ENCODE measurements around the gene MPIG6B. TPM values are rescaled to one million over a fixed set of nuclear protein-coding genes. Genes with fewer than 3 reads are reported as not detected.

MPIG6B gene
- polyA plus RNA-seq, 2 of the 4 experiments (the other 2 are of a cell fraction) = not detected

GRCh38 chr6:31737315-31737990, 14.3 kb downstream of the MPIG6B start:
- Histone ChIP-seq H3K4me1 (peaks cover 51% of the 10 kb centered on the region), H3K27ac (peak overlapping the region; percentile 94 to 99), H3K4me2 (peak overlapping the region; percentile 99), H3K9me3 (no peaks in the 10 kb centered on the region), H3K4me3 (no peak overlapping the region)
- CTCF ChIA-PET = interaction anchor here (0.6 to 4.5 kb wide), 11 partner anchors 8 to 127 kb away, joined by 3 to 30 read pairs (median 5); partner anchors contain the start of genes DDAH2 and MPIG6B
- ATAC-seq = no peak
- POLR2A ChIA-PET = interaction anchor here (0.6 to 1.1 kb wide), 3 partner anchors 78 to 85 kb away, joined by 3 to 5 read pairs (median 4); partner anchors contain the start of genes BAG6, HSPA1A and HSPA1L
- no peak for TF ChIP-seq HDAC2 (IDR thresholded peaks at IDR 0.05)
- no peak for TF ChIP-seq CTCF (IDR thresholded peaks at IDR 0.05)
- no peak for TF ChIP-seq BHLHE40 (IDR thresholded peaks at IDR 0.05; ENCODE audit: low read depth, low read length)
- no peak for TF ChIP-seq JUNB (IDR thresholded peaks at IDR 0.05)
- no peak for FAIRE-seq
- DNase-seq (ENCODE audit: low read depth in 1 of 2, low spot score in 1 of 2) = peak in 1 of 2 experiments; percentile 43
- WGBS (ENCODE audit: missing lambda C conversion rate) = 58% methylated on average over 7 of the region's 7 CpGs

DNA sequence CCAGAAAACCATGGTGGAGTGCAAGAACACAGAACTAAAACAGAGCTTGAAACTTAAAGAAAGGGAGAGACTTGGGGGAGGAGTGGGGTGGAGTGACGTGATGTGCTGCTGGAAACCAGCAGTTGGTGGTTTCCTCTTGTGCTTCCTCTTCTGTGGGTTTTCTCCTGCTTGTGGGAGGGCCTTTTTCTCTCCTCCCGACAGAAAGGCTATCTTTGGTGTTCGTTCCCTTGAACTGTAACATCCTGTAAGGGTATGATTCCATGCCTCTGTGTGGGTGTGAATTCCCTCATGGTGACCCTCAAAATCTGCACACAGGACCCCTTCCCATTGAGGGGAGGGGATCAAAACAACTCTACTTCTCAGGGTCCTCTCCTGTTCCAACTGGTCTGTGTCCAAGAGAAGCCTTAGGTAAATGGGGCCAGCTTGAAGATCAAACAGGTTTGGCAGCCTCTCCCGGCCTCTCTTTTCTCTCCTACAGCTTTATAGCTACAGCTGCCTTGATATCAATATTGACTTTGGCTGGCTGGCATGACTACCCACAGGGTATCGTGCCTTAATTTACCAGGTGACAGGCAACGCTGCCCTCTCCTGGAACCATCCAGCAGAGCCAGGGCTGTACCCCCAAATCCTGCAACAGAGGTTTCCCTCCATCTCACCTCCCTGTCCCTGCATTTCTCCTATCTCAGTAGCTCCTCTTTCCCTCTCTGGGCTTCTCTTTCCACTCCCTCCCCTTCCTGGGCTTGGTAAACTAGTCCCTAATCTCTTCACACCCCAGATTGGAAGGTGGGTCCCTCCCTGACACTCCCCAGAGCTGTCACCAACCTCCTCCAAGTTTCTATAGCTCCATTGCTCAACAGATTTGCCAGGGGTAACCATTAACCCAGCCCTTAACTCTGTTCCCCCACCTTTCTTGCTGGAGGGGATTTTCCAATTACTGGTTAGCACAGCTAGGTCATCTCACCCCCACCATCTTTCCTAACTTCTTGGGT, 15.1 kb downstream of the MPIG6B start:
- peak; percentile 59 to 81 for DNase-seq (ENCODE audit: low read depth in 1 of 2, low spot score in 1 of 2)
- ChIA-PET CTCF (interaction anchor here (0.6 to 4.5 kb wide), 16 partner anchors 9 to 126 kb away, joined by 3 to 30 read pairs (median 4); partner anchors contain the start of genes DDAH2, MPIG6B and VARS1), POLR2A (interaction anchor here (0.5 to 1.3 kb wide), 4 partner anchors 54 to 97 kb away, joined by 3 to 5 read pairs (median 4); partner anchors contain the start of genes BAG6, HSPA1A and HSPA1L)
- H3K4me3 ChIP-seq = peak overlapping the region; percentile 44; the same call in 1 of the 3 replicates
- TF ChIP-seq CEBPB (IDR thresholded peaks at IDR 0.05) = peak; percentile 42 to 87; a peak in 3 of 4 replicates
- TF ChIP-seq EHF (CRISPR knock-in tag; IDR thresholded peaks at IDR 0.05) = peak; percentile 26; the same call in 1 of the 2 replicates
- TF ChIP-seq GATA3 (IDR thresholded peaks at IDR 0.05; ENCODE audit: borderline replicate concordance) = 0 out of 2 replicates have a peak, but pooled peaks have one; percentile 31
- no peak for TF ChIP-seq POLR2A (IDR thresholded peaks at IDR 0.05; ENCODE audit: low read length)
- ATAC-seq = peak in 1 of 2 experiments; percentile 5; a peak in 2 of 6 replicates
- H3K9me3 ChIP-seq = no peaks in the 10 kb centered on the region
- H3K27ac ChIP-seq = peak overlapping the region; percentile 94 to 99
- no peak for FAIRE-seq
- H3K4me2 ChIP-seq = peak overlapping the region; percentile 99
- WGBS (ENCODE audit: missing lambda C conversion rate) = under 1% methylated on average over 6 of the region's 6 CpGs
- peaks cover 51% of the 10 kb centered on the region for H3K4me1 ChIP-seq

- no peaks in the 10 kb centered on the region for H3K9me3 ChIP-seq
- POLR2A ChIA-PET = interaction anchor here (0.6 to 1.3 kb wide), 5 partner anchors 10 to 75 kb away, joined by 3 to 5 read pairs (median 4); partner anchors contain the start of genes ABHD16A, HSPA1A and HSPA1L
- FAIRE-seq (no peak), DNase-seq (ENCODE audit: low read depth in 1 of 2, low spot score in 1 of 2) (peak; percentile 92 to 99), ATAC-seq (peak; percentile 84 to 90)
- CTCF ChIA-PET = interaction anchor here (0.7 to 4.5 kb wide), 9 partner anchors 10 to 78 kb away, joined by 3 to 30 read pairs (median 4); partner anchors contain the start of genes DDAH2 and VARS1
- H3K4me2 ChIP-seq = peak within 1 kb of the TSS; percentile 99
- H3K4me1 ChIP-seq = peaks cover 42% of the 10 kb centered on the region
- WGBS (ENCODE audit: missing lambda C conversion rate) = under 1% methylated on average over 51 of the region's 58 CpGs
- H3K4me3 ChIP-seq = peak within 1 kb of the TSS; percentile 67
- peak within 1 kb of the TSS; percentile 94 to 99 for H3K27ac ChIP-seq
- peak; percentile 74 for TF ChIP-seq REST (IDR thresholded peaks at IDR 0.05)
- no peak for TF ChIP-seq FOSL2 (IDR thresholded peaks at IDR 0.05)
- TF ChIP-seq FOSL2 (CRISPR knock-in tag; IDR thresholded peaks at IDR 0.05) = no peak
- peak in 1 of 2 experiments; percentile 52; a peak in 1 of 5 replicates for TF ChIP-seq JUN (IDR thresholded peaks at IDR 0.05)
- TF ChIP-seq POLR2AphosphoS2 (conservative IDR thresholded peaks at IDR 0.05; ENCODE audit: low read length) = no peak
- TF ChIP-seq, protein P1, sequence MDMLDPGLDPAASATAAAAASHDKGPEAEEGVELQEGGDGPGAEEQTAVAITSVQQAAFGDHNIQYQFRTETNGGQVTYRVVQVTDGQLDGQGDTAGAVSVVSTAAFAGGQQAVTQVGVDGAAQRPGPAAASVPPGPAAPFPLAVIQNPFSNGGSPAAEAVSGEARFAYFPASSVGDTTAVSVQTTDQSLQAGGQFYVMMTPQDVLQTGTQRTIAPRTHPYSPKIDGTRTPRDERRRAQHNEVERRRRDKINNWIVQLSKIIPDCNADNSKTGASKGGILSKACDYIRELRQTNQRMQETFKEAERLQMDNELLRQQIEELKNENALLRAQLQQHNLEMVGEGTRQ (IDR thresholded peaks at IDR 0.05) = peak; percentile 9; the same call in 1 of the 2 replicates
- TF ChIP-seq ZSCAN20 (CRISPR knock-in tag; IDR thresholded peaks at IDR 0.05) = no peak
- TF ChIP-seq, protein P2, sequence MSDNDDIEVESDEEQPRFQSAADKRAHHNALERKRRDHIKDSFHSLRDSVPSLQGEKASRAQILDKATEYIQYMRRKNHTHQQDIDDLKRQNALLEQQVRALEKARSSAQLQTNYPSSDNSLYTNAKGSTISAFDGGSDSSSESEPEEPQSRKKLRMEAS (IDR thresholded peaks at IDR 0.05) = peak; percentile 97
- peak; percentile 76 for TF ChIP-seq CHD2 (IDR thresholded peaks at IDR 0.05; ENCODE audit: low read length, partially characterized antibody)
- no peak for TF ChIP-seq FOSB (CRISPR knock-in tag; IDR thresholded peaks at IDR 0.05)
- TF ChIP-seq HMGXB4 (CRISPR knock-in tag; IDR thresholded peaks at IDR 0.05; ENCODE audit: borderline replicate concordance) = no peak
- peak; percentile 52 for TF ChIP-seq POLR2A (IDR thresholded peaks at IDR 0.05; ENCODE audit: low read length)
Observed at GRCh38 chr6:31739639-31740396, 16.6 kb downstream of the MPIG6B start, which contains the start of gene MSH5. TSS of gene MSH5 (plus strand) at chr6:31740005. CDS start at chr6:31740467, 462 bp downstream.
